HEK293 (cell line): ENCODE results near the gene LRCH4.

Experiments
- MZF1 ChIP-seq: fragments of 450-650 bp; formaldehyde crosslinking; IDR thresholded peaks from 2 replicates; pipeline ENCODE4 v1.5.1; 2017; ENCODE audit warnings: missing biosample characterization, missing genetic modification characterization, borderline replicate concordance
- OSR2 ChIP-seq: fragments of 450-650 bp; formaldehyde crosslinking; IDR thresholded peaks from 2 replicates; pipeline ENCODE4 v1.5.1; 2016; ENCODE audit warnings: missing biosample characterization, missing genetic modification characterization
- RBAK ChIP-seq: fragments of 450-650 bp; formaldehyde crosslinking; IDR thresholded peaks from 2 replicates; pipeline ENCODE4 v1.5.1; 2016; ENCODE audit warnings: missing biosample characterization, missing genetic modification characterization
- TRIM28 ChIP-seq: IDR thresholded peaks from 2 replicates; pipeline ENCODE4 v1.6.1; 2011; ENCODE audit warnings: low read length, control low read depth, borderline replicate concordance
- YY1 ChIP-seq: fragments of 450-650 bp; formaldehyde crosslinking; IDR thresholded peaks from 2 replicates; pipeline ENCODE4 v1.5.1; 2018; ENCODE audit warnings: missing biosample characterization, missing genetic modification characterization
- ZNF114 ChIP-seq: fragments of 450-650 bp; formaldehyde crosslinking; IDR thresholded peaks from 2 replicates; pipeline ENCODE4 v1.5.0; 2017; ENCODE audit warnings: missing biosample characterization, missing genetic modification characterization
- ZNF239 ChIP-seq: fragments of 450-650 bp; formaldehyde crosslinking; IDR thresholded peaks from 2 replicates; pipeline ENCODE4 v1.5.1; 2016; ENCODE audit warnings: missing biosample characterization, missing genetic modification characterization
- ZNF274 ChIP-seq, 2 experiments: fragments of 200-500 bp in 1 of 2; fragments of 450-650 bp in 1 of 2; sonication (Bioruptor generic) in 1 of 2; formaldehyde crosslinking in 1 of 2; IDR thresholded peaks; 2 replicates each; pipeline versions ENCODE4 v1.5.1 to v1.6.1; 2014 to 2016; ENCODE audit warnings: borderline replicate concordance in 1 of 2, inconsistent platforms in 1 of 2, low read length in 1 of 2, missing biosample characterization in 1 of 2, missing genetic modification characterization in 1 of 2
- ZNF391 ChIP-seq: fragments of 450-650 bp; formaldehyde crosslinking; IDR thresholded peaks from 2 replicates; pipeline ENCODE4 v1.5.1; 2016; ENCODE audit warnings: low read depth, missing biosample characterization, missing genetic modification characterization, borderline replicate concordance
- TF ChIP-seq, protein P1 (sequence below): fragments of 450-650 bp; formaldehyde crosslinking; IDR thresholded peaks from 2 replicates; pipeline ENCODE4 v1.5.1; 2016; ENCODE audit warnings: missing biosample characterization, missing genetic modification characterization
- TF ChIP-seq, protein P2 (sequence below): fragments of 450-650 bp; formaldehyde crosslinking; IDR thresholded peaks from 2 replicates; pipeline ENCODE4 v1.5.1; 2016; ENCODE audit warnings: missing biosample characterization, missing genetic modification characterization
- TF ChIP-seq, protein P3 (sequence below): fragments of 450-650 bp; formaldehyde crosslinking; IDR thresholded peaks from 2 replicates; pipeline ENCODE4 v1.5.1; 2016; ENCODE audit warnings: missing biosample characterization, missing genetic modification characterization
- TF ChIP-seq, protein P4 (sequence below): fragments of 450-650 bp; formaldehyde crosslinking; IDR thresholded peaks from 2 replicates; pipeline ENCODE4 v1.5.1; 2016; ENCODE audit warnings: missing biosample characterization, missing genetic modification characterization, low read depth

DNA sequence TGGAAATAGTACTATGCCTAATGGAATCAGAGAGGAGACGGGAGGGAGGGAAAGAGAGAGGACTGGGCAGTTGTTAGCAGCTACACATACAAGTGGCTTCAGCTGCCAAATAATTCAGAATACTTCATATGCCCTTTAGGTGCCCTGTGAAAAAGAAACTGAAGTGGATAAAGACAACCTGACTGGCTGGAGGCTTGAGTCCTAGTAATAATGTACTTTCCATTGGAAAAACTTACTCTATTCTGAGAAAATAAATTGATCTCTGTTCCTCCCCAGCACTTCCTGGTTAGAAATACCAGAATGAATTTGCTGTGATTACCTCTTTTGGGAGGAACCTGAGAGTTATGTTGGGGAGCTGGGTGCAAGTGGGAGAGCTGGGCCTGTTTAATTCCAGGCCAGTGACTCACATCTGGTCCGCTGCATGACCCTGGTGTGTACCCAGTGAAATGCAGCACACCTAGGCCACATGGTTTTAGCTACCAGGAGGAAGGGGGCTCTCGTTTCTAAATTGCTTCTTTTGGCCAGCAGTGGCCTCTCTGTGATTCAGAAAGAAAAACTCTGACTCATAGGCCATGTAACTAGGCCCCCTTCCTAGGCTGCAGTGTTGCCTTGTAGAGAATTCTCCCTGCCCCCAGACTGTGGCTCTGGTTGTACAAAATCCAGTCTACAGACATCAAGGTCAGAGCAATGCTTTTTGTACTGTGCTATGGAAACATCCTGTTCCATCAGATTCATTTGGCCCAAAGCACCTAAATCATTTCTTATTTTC lies 40.4 kb downstream of the LRCH4 start:
- TF ChIP-seq, protein P1, sequence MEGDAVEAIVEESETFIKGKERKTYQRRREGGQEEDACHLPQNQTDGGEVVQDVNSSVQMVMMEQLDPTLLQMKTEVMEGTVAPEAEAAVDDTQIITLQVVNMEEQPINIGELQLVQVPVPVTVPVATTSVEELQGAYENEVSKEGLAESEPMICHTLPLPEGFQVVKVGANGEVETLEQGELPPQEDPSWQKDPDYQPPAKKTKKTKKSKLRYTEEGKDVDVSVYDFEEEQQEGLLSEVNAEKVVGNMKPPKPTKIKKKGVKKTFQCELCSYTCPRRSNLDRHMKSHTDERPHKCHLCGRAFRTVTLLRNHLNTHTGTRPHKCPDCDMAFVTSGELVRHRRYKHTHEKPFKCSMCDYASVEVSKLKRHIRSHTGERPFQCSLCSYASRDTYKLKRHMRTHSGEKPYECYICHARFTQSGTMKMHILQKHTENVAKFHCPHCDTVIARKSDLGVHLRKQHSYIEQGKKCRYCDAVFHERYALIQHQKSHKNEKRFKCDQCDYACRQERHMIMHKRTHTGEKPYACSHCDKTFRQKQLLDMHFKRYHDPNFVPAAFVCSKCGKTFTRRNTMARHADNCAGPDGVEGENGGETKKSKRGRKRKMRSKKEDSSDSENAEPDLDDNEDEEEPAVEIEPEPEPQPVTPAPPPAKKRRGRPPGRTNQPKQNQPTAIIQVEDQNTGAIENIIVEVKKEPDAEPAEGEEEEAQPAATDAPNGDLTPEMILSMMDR, result peak; percentile 50; the same call in 1 of the 2 replicates
- TF ChIP-seq ZNF274 (IDR thresholded peaks at IDR 0.05; ENCODE audit: low read length), result no peak
- no peak for TF ChIP-seq ZNF274 (tag by site-specific recombination; IDR thresholded peaks at IDR 0.05; ENCODE audit: borderline replicate concordance)
- no peak for TF ChIP-seq ZNF114 (tag by site-specific recombination)
- no peak for TF ChIP-seq ZNF391 (tag by site-specific recombination)
- no peak for TF ChIP-seq ZNF239
- no peak for TF ChIP-seq YY1 (tag by site-specific recombination)
- TF ChIP-seq, protein P2, sequence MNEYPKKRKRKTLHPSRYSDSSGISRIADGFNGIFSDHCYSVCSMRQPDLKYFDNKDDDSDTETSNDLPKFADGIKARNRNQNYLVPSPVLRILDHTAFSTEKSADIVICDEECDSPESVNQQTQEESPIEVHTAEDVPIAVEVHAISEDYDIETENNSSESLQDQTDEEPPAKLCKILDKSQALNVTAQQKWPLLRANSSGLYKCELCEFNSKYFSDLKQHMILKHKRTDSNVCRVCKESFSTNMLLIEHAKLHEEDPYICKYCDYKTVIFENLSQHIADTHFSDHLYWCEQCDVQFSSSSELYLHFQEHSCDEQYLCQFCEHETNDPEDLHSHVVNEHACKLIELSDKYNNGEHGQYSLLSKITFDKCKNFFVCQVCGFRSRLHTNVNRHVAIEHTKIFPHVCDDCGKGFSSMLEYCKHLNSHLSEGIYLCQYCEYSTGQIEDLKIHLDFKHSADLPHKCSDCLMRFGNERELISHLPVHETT (tag by site-specific recombination), result no peak
- TF ChIP-seq MZF1 (tag by site-specific recombination), result no peak
- TF ChIP-seq, protein P3, sequence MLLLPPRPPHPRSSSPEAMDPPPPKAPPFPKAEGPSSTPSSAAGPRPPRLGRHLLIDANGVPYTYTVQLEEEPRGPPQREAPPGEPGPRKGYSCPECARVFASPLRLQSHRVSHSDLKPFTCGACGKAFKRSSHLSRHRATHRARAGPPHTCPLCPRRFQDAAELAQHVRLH (tag by site-specific recombination), result no peak
- TF ChIP-seq RBAK (tag by site-specific recombination), result no peak
- 0 out of 2 replicates have a peak, but pooled peaks have one; percentile 35 for TF ChIP-seq OSR2 (tag by site-specific recombination)
- TF ChIP-seq, protein P4, sequence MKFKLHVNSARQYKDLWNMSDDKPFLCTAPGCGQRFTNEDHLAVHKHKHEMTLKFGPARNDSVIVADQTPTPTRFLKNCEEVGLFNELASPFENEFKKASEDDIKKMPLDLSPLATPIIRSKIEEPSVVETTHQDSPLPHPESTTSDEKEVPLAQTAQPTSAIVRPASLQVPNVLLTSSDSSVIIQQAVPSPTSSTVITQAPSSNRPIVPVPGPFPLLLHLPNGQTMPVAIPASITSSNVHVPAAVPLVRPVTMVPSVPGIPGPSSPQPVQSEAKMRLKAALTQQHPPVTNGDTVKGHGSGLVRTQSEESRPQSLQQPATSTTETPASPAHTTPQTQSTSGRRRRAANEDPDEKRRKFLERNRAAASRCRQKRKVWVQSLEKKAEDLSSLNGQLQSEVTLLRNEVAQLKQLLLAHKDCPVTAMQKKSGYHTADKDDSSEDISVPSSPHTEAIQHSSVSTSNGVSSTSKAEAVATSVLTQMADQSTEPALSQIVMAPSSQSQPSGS (tag by site-specific recombination), result no peak
- TF ChIP-seq TRIM28, result no peak
